ENCODE data around the gene SIGLEC7. TPM values are rescaled to one million over a fixed set of nuclear protein-coding genes. Genes with fewer than 3 reads are reported as not detected.

The SIGLEC7 gene
- polyA plus RNA-seq, 3 donors: 0.33 to 0.43 (median 0.36) TPM

GRCh38 chr19:51116736-51117286, 25.3 kb upstream of the SIGLEC7 start:
- DNase-seq: no peak

GRCh38 chr19:51119101-51119500, 23.0 kb upstream of the SIGLEC7 start:
- DNase-seq: no peak

GRCh38 chr19:51119611-51120010, 22.5 kb upstream of the SIGLEC7 start:
- no peak for DNase-seq

- no peak for DNase-seq
These were observed 21.9 kb upstream of the SIGLEC7 start for GRCh38 chr19:51120160-51120559.

GRCh38 chr19:51121257-51121656, 20.8 kb upstream of the SIGLEC7 start:
- no peak for DNase-seq

- no peak for DNase-seq
These were observed 19.8 kb upstream of the SIGLEC7 start for GRCh38 chr19:51122112-51122981.

GRCh38 chr19:51123381-51123800, 18.7 kb upstream of the SIGLEC7 start:
- no peak for DNase-seq

GRCh38 chr19:51123802-51124201, 18.3 kb upstream of the SIGLEC7 start:
- DNase-seq: no peak

- DNase-seq: no peak
These were observed 17.9 kb upstream of the SIGLEC7 start for GRCh38 chr19:51124216-51124615.

- no peak for DNase-seq
These were observed 17.4 kb upstream of the SIGLEC7 start, which contains the start of gene SIGLEC9 for GRCh38 chr19:51124729-51125128. SIGLEC9 (plus strand) TSS chr19:51124906; CDS start chr19:51124975, 69 bp downstream.

GRCh38 chr19:51125421-51126075, 16.6 kb upstream of the SIGLEC7 start:
- DNase-seq: no peak

- no peak for DNase-seq
These were observed 15.1 kb upstream of the SIGLEC7 start for GRCh38 chr19:51127032-51127431.

GRCh38 chr19:51127755-51128154, 14.3 kb upstream of the SIGLEC7 start:
- DNase-seq: no peak

GRCh38 chr19:51128227-51128626, 13.9 kb upstream of the SIGLEC7 start:
- DNase-seq: no peak

GRCh38 chr19:51129716-51130115, 12.4 kb upstream of the SIGLEC7 start:
- no peak for DNase-seq

GRCh38 chr19:51131780-51132680, 10.1 kb upstream of the SIGLEC7 start:
- no peak for DNase-seq

GRCh38 chr19:51135004-51135403, 7.1 kb upstream of the SIGLEC7 start:
- DNase-seq: no peak

GRCh38 chr19:51135986-51136762, 5.9 kb upstream of the SIGLEC7 start:
- DNase-seq: no peak

GRCh38 chr19:51136851-51137551, 5.1 kb upstream of the SIGLEC7 start:
- DNase-seq: no peak

- DNase-seq: no peak
These were observed 4.2 kb upstream of the SIGLEC7 start for GRCh38 chr19:51137792-51138425.
